Measurements from ENCODE around the gene OR1G1. TPM values are rescaled to one million over a fixed set of nuclear protein-coding genes. Genes with fewer than 3 reads are reported as not detected.
"Not testable (repeated sequence)": the region's sequence is repeated elsewhere in the genome, so short reads cannot be mapped to it uniquely, and the experiment has no call there.

The OR1G1 gene
- not detected for polyA plus RNA-seq

DNA sequence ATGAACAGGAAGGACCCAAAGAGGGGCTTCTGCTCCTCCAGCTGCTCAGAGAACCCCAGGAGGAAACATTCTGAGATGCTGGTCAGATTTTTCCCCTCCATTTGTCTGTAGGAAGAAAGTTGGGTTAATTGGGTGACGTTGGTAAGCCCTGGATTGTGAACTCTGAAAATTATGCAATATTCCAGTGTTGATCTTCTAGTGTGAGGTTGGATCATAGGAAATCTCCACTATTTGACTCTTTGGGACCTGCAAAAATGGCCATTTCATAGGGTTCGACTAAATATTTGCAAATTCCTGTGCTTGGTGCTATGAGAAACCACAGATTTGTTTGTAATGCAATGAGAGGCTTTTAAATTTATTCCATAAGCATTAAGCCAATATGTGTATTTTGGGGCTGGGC, at the start of gene OR1G1:
TSS of gene OR1G1 (minus strand) at position 101 of the 400 bp plus-strand sequence. CDS start at position 101, 0 bp downstream.
- WGBS, 2 donors, result 68 to 78% methylated on average over 2 of the region's 2 CpGs
- H3K4me3 ChIP-seq (ENCODE audit: low read depth in 1 of 2, low read length in 2 of 2), result no peak within 1 kb of the TSS

GRCh38 chr17:3167574-3167973, 40.2 kb upstream of the OR1G1 start:
- Histone ChIP-seq H3K9me3 (ENCODE audit: control insufficient read depth in 2 of 2, insufficient read depth in 1 of 2, low read depth in 1 of 2, low read length in 1 of 2) (peaks cover 0 to 7% of the 10 kb centered on the region in 2 donors), H3K4me1 (ENCODE audit: control insufficient read depth in 2 of 2, insufficient read depth in 2 of 2, low read length in 1 of 2) (no peaks in the 10 kb centered on the region), H3K27me3 (ENCODE audit: control insufficient read depth in 1 of 2, insufficient read depth in 2 of 2, low read length in 2 of 2) (no peaks in the 10 kb centered on the region), H3K36me3 (ENCODE audit: control insufficient read depth in 2 of 2, insufficient read depth in 2 of 2, low read length in 1 of 2) (no peaks in the 10 kb centered on the region), H3K27ac (ENCODE audit: low read depth in 2 of 2, low read length in 1 of 2) (no peak overlapping the region), H3K4me3 (ENCODE audit: low read depth in 1 of 2, low read length in 2 of 2) (no peak overlapping the region)
- WGBS, 2 donors, result 48 to 69% methylated on average over 5 of the region's 5 CpGs

More for the DNA sequence above, at the start of gene OR1G1:
- Histone ChIP-seq H3K27ac (ENCODE audit: low read depth in 2 of 2, low read length in 1 of 2) (no peak within 1 kb of the TSS), H3K4me1 (ENCODE audit: control insufficient read depth in 2 of 2, insufficient read depth in 2 of 2, low read length in 1 of 2) (no peaks in the 10 kb centered on the region), H3K36me3 (ENCODE audit: control insufficient read depth in 2 of 2, insufficient read depth in 2 of 2, low read length in 1 of 2) (no peaks in the 10 kb centered on the region), H3K9me3 (ENCODE audit: control insufficient read depth in 2 of 2, insufficient read depth in 1 of 2, low read depth in 1 of 2, low read length in 1 of 2) (peaks cover 0 to 3% of the 10 kb centered on the region in 2 donors), H3K27me3 (ENCODE audit: control insufficient read depth in 1 of 2, insufficient read depth in 2 of 2, low read length in 2 of 2) (no peaks in the 10 kb centered on the region)

DNA sequence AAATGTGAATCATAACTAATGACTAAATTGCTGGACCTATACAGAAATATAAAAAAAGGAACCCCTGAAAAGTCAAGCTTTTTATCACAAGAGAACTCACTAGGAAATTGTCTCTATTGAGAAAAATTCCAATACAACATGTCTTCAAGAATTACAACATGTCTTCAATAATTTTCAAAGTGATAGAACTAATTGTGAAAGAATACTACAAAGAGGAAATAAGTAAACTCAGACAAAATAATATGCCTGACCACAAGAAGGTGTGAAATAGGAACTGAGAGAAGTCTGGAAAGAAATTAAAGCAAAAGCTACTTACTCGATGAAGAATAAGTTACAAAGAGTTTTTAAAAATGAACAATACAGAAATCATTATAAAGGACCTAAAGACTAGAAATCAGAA, 29.9 kb upstream of the OR1G1 start:
- Histone ChIP-seq H3K4me3 (ENCODE audit: low read depth in 1 of 2, low read length in 2 of 2) (no peak overlapping the region), H3K27ac (ENCODE audit: low read depth in 2 of 2, low read length in 1 of 2) (no peak overlapping the region), H3K4me1 (ENCODE audit: control insufficient read depth in 2 of 2, insufficient read depth in 2 of 2, low read length in 1 of 2) (no peaks in the 10 kb centered on the region), H3K9me3 (ENCODE audit: control insufficient read depth in 2 of 2, insufficient read depth in 1 of 2, low read depth in 1 of 2, low read length in 1 of 2) (no peaks in the 10 kb centered on the region), H3K27me3 (ENCODE audit: control insufficient read depth in 1 of 2, insufficient read depth in 2 of 2, low read length in 2 of 2) (peaks cover 3% of the 10 kb centered on the region in 2 donors), H3K36me3 (ENCODE audit: control insufficient read depth in 2 of 2, insufficient read depth in 2 of 2, low read length in 1 of 2) (no peaks in the 10 kb centered on the region)
- 77 to 78% methylated on average over 1 of the region's 1 CpG for WGBS, 2 donors

GRCh38 chr17:3137494-3137893, 10.1 kb upstream of the OR1G1 start:
- 78 to 83% methylated on average over 2 of the region's 3 CpGs for WGBS, 2 donors
- not testable (repeated sequence) for H3K4me3 ChIP-seq (ENCODE audit: low read depth in 1 of 2, low read length in 2 of 2); H3K36me3 ChIP-seq (ENCODE audit: control insufficient read depth in 2 of 2, insufficient read depth in 2 of 2, low read length in 1 of 2); H3K4me1 ChIP-seq (ENCODE audit: control insufficient read depth in 2 of 2, insufficient read depth in 2 of 2, low read length in 1 of 2); H3K27me3 ChIP-seq (ENCODE audit: control insufficient read depth in 1 of 2, insufficient read depth in 2 of 2, low read length in 2 of 2); H3K9me3 ChIP-seq (ENCODE audit: control insufficient read depth in 2 of 2, insufficient read depth in 1 of 2, low read depth in 1 of 2, low read length in 1 of 2); H3K27ac ChIP-seq (ENCODE audit: low read depth in 2 of 2, low read length in 1 of 2)

DNA sequence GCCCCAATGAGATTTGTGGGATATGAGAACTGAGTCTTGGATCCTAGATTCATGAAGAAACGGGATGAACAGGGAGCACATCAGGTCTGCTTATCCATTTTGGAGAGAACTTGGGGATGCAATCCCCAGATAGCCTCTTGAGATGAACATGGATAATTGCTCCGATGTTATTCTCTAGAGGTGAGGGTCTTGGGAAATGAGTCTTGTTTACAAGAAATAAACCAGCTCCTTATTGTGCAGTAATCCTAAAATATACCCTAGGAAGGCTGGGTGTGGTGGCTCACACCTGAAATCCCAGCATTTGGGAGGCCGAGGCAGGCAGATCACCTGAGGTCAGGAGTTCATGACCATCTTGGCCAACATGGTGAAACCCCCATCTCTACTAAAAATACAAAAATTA, 23.0 kb downstream of the OR1G1 start, which contains the start of gene OR1D2:
TSS of gene OR1D2 (minus strand) at position 101 of the 400 bp plus-strand sequence. CDS start 11,426 bp downstream, outside the sequence.
- Histone ChIP-seq H3K4me3 (ENCODE audit: low read depth in 1 of 2, low read length in 2 of 2) (no peak within 1 kb of the TSS), H3K36me3 (ENCODE audit: control insufficient read depth in 2 of 2, insufficient read depth in 2 of 2, low read length in 1 of 2) (no peaks in the 10 kb centered on the region), H3K27ac (ENCODE audit: low read depth in 2 of 2, low read length in 1 of 2) (no peak within 1 kb of the TSS), H3K27me3 (ENCODE audit: control insufficient read depth in 1 of 2, insufficient read depth in 2 of 2, low read length in 2 of 2) (no peaks in the 10 kb centered on the region), H3K9me3 (ENCODE audit: control insufficient read depth in 2 of 2, insufficient read depth in 1 of 2, low read depth in 1 of 2, low read length in 1 of 2) (no peaks in the 10 kb centered on the region), H3K4me1 (ENCODE audit: control insufficient read depth in 2 of 2, insufficient read depth in 2 of 2, low read length in 1 of 2) (no peaks in the 10 kb centered on the region)
- WGBS, 2 donors, result 68 to 75% methylated on average over 3 of the region's 3 CpGs

Other genes with a start within 250 kb of the OR1G1 start
- not detected for gene OR1D5, start 63.9 kb downstream of the OR1G1 start, polyA plus RNA-seq
- not detected for gene OR1D2, start 23.1 kb downstream of the OR1G1 start, polyA plus RNA-seq
- gene OR1A2, start 70.0 kb upstream of the OR1G1 start, polyA plus RNA-seq, result not detected
- not detected for gene OR1A1, start 80.1 kb upstream of the OR1G1 start, polyA plus RNA-seq
- gene OR3A1, start 170.8 kb upstream of the OR1G1 start, polyA plus RNA-seq, result not detected

Measured in esophagus (tissue), 2 donors.